Fibroblast of villous mesenchyme (primary cell): ENCODE data around the gene TMTC1. TPM values are rescaled to one million over a fixed set of nuclear protein-coding genes. Genes with fewer than 3 reads are reported as not detected.
A peak's percentile ranks its signal among the peaks of the same experiment; 100 is the strongest.

Source experiments
- DNase-seq: peaks from one replicate; pipeline ENCODE4 v3.0.0-alpha.2; 2010; ENCODE audit warnings: low read depth
- H3K4me3 ChIP-seq: 2 replicates; pipeline ENCODE4 v1.5.1; 2011; ENCODE audit warnings: low read depth, mild to moderate bottlenecking, low read length
- CTCF ChIP-seq: IDR thresholded peaks from 2 replicates; pipeline ENCODE4 v1.5.1; 2012; ENCODE audit warnings: low read depth, mild to moderate bottlenecking, low read length; ENCODE audit not compliant: insufficient read depth
- total RNA-seq: library from RNA; depleted of rRNA; stranded (reverse); fragments of >200 nt; gene quantifications from 2 replicates; pipeline ENCODE4 v1.2.3, GENCODE V29; 2012

TMTC1 gene
- total RNA-seq, 1 donor, result 33.2 TPM

DNA sequence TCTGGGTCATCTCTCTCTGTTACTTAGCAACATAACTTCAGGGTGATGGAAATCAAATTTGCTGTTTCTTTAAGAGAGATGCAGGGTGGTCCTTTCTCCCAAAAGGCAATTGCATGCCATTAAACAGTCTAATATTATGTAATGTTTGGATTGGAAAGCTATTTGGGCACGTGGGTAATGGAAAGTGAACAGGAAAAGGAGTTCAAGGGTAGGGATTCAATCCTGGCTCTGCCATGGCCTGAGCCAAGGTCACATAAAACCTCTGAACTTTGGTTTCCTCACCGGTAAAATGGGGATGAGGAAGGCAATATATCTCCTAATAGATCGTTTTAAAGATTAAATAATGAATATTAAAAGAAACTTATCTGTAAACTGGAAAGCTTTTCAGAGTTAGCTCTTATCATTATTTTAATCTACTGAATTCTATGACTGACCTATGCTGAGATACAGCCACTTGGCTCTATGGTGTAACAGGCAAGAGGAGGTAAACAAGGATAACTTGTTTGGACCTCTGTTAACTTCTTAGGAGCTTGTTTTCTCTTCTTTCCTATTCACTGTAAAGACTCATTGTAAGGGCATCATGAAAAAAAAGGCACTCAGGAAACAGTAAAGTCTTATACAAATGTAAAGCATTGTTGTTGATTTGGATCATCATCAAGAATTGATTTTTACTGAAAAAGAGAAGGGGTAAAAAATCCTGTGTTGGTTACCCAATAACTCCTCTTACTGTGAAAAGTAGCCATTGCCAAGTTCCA is 230.6 kb downstream of the TMTC1 start:
- no peak for DNase-seq
- no peak for TF ChIP-seq CTCF
- H3K4me3 ChIP-seq, result no peak overlapping the region

DNA sequence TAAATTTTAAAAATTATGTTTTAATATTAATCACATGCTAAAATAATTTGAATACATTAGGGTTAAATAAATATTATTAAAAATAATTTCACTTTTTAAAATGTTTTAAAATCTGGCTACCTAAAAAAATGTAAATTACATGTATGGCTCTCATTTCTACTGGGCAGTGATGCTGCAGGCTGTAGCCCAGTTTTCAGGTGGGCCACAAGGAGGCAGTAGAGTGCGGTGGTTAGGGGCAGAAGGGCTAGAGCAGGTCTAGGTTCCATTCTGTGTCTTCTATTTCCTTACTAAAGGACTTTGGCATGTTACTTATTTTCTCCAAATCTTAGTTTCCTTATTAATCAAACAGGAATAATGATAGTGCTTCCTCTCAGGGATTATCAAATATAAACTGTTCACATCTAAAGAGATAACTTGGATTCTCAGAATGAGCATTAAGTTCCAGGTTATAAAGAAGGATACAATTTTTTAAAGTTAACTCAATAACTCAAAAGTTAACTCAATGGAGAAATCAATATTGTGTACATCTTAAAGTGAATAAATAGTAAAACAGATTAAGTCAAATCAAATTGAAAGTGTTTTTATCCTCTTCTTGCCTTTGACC is 231.3 kb downstream of the TMTC1 start:
- peak; percentile 65 for DNase-seq
- H3K4me3 ChIP-seq, result no peak overlapping the region
- TF ChIP-seq CTCF, result peak; percentile 95

DNA sequence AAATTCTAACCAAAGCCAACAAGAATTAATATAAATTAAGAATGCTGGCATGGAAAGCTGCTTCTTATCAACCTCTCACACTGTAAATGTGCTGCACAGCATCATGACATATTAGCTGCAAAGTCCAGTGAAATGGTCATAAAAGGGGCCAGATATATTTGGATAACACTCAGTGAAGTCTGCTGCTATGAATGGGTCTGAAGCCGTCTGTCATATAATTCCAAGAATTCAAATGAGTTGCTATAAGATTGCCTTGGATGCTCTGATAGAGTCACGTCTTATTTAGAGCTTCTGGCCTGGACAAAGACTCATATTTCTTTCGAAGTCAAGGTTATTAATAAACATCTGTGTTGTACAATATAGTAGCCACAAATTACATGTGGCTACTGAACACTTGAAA is 231.9 kb downstream of the TMTC1 start:
- no peak for TF ChIP-seq CTCF
- no peak for DNase-seq
- no peak overlapping the region for H3K4me3 ChIP-seq

GRCh38 chr12:29547864-29548263 is 235.9 kb downstream of the TMTC1 start:
- DNase-seq, result no peak
- TF ChIP-seq CTCF, result no peak
- H3K4me3 ChIP-seq, result no peak overlapping the region

DNA sequence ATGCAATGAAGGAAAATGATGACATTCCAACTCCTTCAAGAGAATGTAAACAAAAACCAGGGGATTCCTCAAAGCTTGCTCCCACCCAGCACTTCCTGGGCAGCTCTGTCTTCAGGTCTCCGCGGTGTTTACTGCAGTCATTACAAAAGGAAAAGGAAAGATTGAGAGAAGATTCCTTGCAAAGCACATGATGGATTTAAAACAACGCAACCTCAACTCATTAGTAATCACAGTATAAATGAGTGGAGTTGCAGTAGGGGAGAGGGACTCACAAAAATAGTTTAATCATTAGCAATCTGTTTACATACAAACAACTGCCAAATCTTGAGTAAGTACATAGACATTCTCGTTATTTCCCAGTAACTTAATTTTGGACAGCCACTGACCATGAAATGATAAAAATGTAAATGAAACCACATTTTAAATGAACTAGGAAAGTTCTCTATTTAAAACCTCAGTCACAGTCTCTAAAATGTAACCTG is 236.6 kb downstream of the TMTC1 start:
- peak; percentile 93 for DNase-seq
- TF ChIP-seq CTCF, result no peak
- H3K4me3 ChIP-seq, result no peak overlapping the region

DNA sequence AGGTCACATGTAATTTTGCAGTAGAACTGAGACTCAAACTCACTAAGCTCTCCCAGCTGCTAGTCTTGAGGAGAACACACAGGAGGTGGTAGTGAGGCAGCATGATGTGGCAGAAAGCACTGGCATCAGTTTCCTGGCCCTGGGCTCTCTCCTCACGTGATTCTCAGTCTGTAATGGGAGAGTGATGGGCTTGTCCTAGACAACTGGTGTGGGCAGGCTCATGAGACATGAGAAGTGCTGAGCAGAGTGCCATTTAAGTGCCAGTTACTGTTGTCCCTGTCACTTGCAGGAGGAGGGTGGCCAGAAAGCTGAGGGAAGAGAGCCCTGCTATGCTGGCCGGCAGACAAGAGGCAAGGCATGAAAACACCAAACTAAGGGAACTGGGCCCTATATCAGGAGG is 237.7 kb downstream of the TMTC1 start:
- H3K4me3 ChIP-seq, result no peak overlapping the region
- no peak for TF ChIP-seq CTCF
- DNase-seq, result no peak
